Transverse colon (tissue), 3 donors: ENCODE measurements around the gene COL4A1.

ENCODE experiments used
- POLR2A ChIP-seq: fragments of 450-650 bp; IDR thresholded peaks from one replicate; pipeline ENCODE4 v1.6.1; 2016; ENCODE audit warnings: antibody characterized with exemption, mild to moderate bottlenecking, moderate library complexity
- TF ChIP-seq, protein P1 (sequence below), 5 experiments: fragments of 200-600 bp in 3 of 5; fragments of 450-650 bp in 2 of 5; sonication (generic) in 3 of 5; IDR thresholded peaks; 1 replicate in 2 of 5; 2 replicates in 3 of 5; pipeline ENCODE4 v1.5.1; 2016 to 2017; ENCODE audit warnings: antibody characterized with exemption in 5 of 5, inconsistent platforms in 3 of 5, mild to moderate bottlenecking in 2 of 5, moderate library complexity in 1 of 5

DNA sequence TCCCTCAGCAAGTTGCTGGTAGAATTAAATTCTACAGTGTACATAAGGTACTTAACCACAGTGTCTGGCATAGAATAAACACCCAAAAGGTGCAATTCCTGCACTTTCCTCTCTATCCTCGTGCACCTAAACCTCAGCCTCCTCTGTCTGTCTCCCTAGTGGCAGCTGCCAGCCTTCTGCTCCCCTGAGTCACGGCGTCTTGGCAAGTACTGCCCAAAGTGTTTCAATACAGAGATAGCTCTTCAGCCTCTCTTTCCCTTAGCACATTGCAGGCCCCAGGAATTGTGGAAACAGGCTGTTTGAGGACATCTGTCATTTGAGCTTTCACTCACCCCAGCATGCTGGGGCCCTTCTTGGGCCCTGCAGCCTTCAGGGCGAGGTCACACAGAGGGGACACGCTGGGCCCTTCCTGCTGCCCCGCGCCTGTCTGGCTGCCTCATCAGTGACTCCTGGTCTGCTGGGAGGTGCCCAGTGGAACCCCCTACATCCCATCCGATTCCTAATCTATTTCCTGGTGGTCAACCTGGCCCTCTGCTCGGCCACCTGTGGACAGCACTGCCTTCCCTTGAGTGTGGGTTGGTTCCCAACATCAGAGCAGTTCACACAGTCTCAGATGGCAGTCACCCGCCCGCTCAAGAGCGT, 19.4 kb upstream of the COL4A1 start:
- TF ChIP-seq, protein P1, sequence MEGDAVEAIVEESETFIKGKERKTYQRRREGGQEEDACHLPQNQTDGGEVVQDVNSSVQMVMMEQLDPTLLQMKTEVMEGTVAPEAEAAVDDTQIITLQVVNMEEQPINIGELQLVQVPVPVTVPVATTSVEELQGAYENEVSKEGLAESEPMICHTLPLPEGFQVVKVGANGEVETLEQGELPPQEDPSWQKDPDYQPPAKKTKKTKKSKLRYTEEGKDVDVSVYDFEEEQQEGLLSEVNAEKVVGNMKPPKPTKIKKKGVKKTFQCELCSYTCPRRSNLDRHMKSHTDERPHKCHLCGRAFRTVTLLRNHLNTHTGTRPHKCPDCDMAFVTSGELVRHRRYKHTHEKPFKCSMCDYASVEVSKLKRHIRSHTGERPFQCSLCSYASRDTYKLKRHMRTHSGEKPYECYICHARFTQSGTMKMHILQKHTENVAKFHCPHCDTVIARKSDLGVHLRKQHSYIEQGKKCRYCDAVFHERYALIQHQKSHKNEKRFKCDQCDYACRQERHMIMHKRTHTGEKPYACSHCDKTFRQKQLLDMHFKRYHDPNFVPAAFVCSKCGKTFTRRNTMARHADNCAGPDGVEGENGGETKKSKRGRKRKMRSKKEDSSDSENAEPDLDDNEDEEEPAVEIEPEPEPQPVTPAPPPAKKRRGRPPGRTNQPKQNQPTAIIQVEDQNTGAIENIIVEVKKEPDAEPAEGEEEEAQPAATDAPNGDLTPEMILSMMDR (IDR thresholded peaks at IDR 0.05) = no peak
- no peak for TF ChIP-seq POLR2A
